H1 (cell line): ENCODE data around the gene FOXN1. TPM values are rescaled to one million over a fixed set of nuclear protein-coding genes. Genes with fewer than 3 reads are reported as not detected.
A peak's percentile ranks its signal among the peaks of the same experiment; 100 is the strongest.

ENCODE experiments used
- CTCF ChIA-PET: fragments of 300-600 bp; sonication (Branson Sonifier 250); formaldehyde crosslinking; loops from one replicate; lab custom pipeline; 2021; ENCODE audit not compliant: partially characterized antibody; lab: Charles Lee
- POLR2A ChIA-PET: fragments of 300-600 bp; sonication (Branson Sonifier 250); formaldehyde crosslinking; loops from one replicate; lab custom pipeline; 2021; ENCODE audit warnings: inconsistent platforms; ENCODE audit not compliant: partially characterized antibody; lab: Charles Lee
- DNase-seq, 2 experiments: peaks; one replicate each; pipeline versions ENCODE4 v3.0.0 to v3.0.0-alpha.2; 2010 to 2022; ENCODE audit warnings: low spot score in 2 of 2, low read depth in 1 of 2, mixed read lengths in 1 of 2
- FAIRE-seq: peaks from 2 replicates; lab custom pipeline; 2011; peaks lifted over from hg19 to GRCh38; lab: Jason Lieb, UNC
- H2AFZ ChIP-seq: 2 replicates; pipeline ENCODE4 v1.8.1; 2012; ENCODE audit warnings: low read length, inconsistent platforms
- H2AK5ac ChIP-seq: 2 replicates; pipeline ENCODE4 v1.6.1; 2013; ENCODE audit warnings: low read depth, low read length
- H2BK120ac ChIP-seq: replicated peaks from 2 replicates; pipeline ENCODE3; 2013; ENCODE audit warnings: low read depth, low read length, inconsistent platforms
- H2BK12ac ChIP-seq: 2 replicates; pipeline ENCODE4 v1.6.1; 2013; ENCODE audit warnings: low read depth, low read length
- H2BK15ac ChIP-seq: 2 replicates; pipeline ENCODE4 v1.6.1; 2013; ENCODE audit warnings: low read length
- H2BK20ac ChIP-seq: 2 replicates; pipeline ENCODE4 v1.6.1; 2013; ENCODE audit warnings: low read length
- H2BK5ac ChIP-seq: 2 replicates; pipeline ENCODE4 v1.6.1; 2013; ENCODE audit warnings: low read depth, low read length
- H3K14ac ChIP-seq: 2 replicates; pipeline ENCODE4 v1.6.1; 2013; ENCODE audit warnings: inconsistent platforms; ENCODE audit not compliant: insufficient read length
- H3K18ac ChIP-seq: 2 replicates; pipeline ENCODE4 v1.6.1; 2013; ENCODE audit warnings: low read length; ENCODE audit errors: extremely low read depth
- H3K23ac ChIP-seq: 2 replicates; pipeline ENCODE4 v1.6.1; 2013; ENCODE audit warnings: inconsistent platforms; ENCODE audit not compliant: insufficient read length
- H3K23me2 ChIP-seq: 2 replicates; pipeline ENCODE4 v1.6.1; 2013; ENCODE audit warnings: low read depth, low read length
- H3K27ac ChIP-seq: 2 replicates; pipeline ENCODE4 v1.6.1; 2011; ENCODE audit warnings: low read depth, low read length, inconsistent platforms
- H3K27me3 ChIP-seq, 4 experiments: replicated peaks in 1 of 4; 1 replicate in 1 of 4; 2 replicates in 3 of 4; pipeline versions ENCODE4 v1.6.1 to v1.8.1; 2011 to 2013; ENCODE audit warnings: low read length in 3 of 4, mild to moderate bottlenecking in 3 of 4, inconsistent platforms in 2 of 4, mixed read lengths in 2 of 4, moderate library complexity in 1 of 4; ENCODE audit not compliant: control insufficient read depth in 3 of 4, insufficient read depth in 3 of 4; ENCODE audit errors: extremely low read depth in 1 of 4
- H3K36me3 ChIP-seq, 4 experiments: 2 replicates each; pipeline versions ENCODE4 v1.6.1 to v1.8.1; 2011 to 2013; ENCODE audit warnings: mild to moderate bottlenecking in 4 of 4, low read length in 3 of 4, moderate library complexity in 2 of 4, control low read depth in 1 of 4, inconsistent platforms in 1 of 4; ENCODE audit not compliant: insufficient read depth in 4 of 4, control insufficient read depth in 2 of 4
- H3K4ac ChIP-seq: replicated peaks from 2 replicates; pipeline ENCODE3; 2013; ENCODE audit warnings: low read length, low read depth, mixed read lengths, inconsistent platforms; ENCODE audit not compliant: insufficient read length
- H3K4me1 ChIP-seq, 4 experiments: replicated peaks in 1 of 4; 1 replicate in 1 of 4; 2 replicates in 3 of 4; pipeline versions ENCODE4 v1.6.1 to v1.8.1; 2011 to 2013; ENCODE audit warnings: low read length in 3 of 4, inconsistent platforms in 2 of 4, mixed read lengths in 1 of 4; ENCODE audit not compliant: insufficient read depth in 4 of 4, control insufficient read depth in 3 of 4
- H3K4me2 ChIP-seq, 2 experiments: 2 replicates each; pipeline versions ENCODE4 v1.6.1 to v1.8.1; 2011 to 2013; ENCODE audit warnings: low read depth in 2 of 2, low read length in 2 of 2, control low read depth in 1 of 2, inconsistent platforms in 1 of 2, mild to moderate bottlenecking in 1 of 2; ENCODE audit not compliant: insufficient read depth in 1 of 2
- H3K4me3 ChIP-seq, 4 experiments: fragments of 200-600, 300-600 bp in 1 of 4; sonication (generic), shearing (Covaris generic), sonication (Bioruptor Twin) in 1 of 4; 2 replicates each; pipeline versions ENCODE4 v1.5.1 to v1.8.1; 2011 to 2016; ENCODE audit warnings: low read length in 4 of 4, low read depth in 3 of 4, control low read depth in 2 of 4, inconsistent platforms in 2 of 4, mild to moderate bottlenecking in 2 of 4, mixed read lengths in 1 of 4, moderate library complexity in 1 of 4; ENCODE audit not compliant: insufficient read depth in 2 of 4; ENCODE audit errors: extremely low read depth in 1 of 4
- H3K56ac ChIP-seq: replicated peaks from 2 replicates; pipeline ENCODE3; 2013; ENCODE audit warnings: low read depth, mild to moderate bottlenecking, mixed read lengths, low read length, inconsistent platforms; ENCODE audit not compliant: insufficient read length
- H3K79me1 ChIP-seq: 2 replicates; pipeline ENCODE4 v1.6.1; 2013; ENCODE audit warnings: low read depth, low read length, control low read depth
- H3K79me2 ChIP-seq, 2 experiments: 2 replicates each; pipeline versions ENCODE4 v1.6.1 to v1.8.1; 2012 to 2013; ENCODE audit warnings: low read length in 2 of 2, mild to moderate bottlenecking in 2 of 2, inconsistent platforms in 1 of 2; ENCODE audit not compliant: insufficient read depth in 2 of 2, control insufficient read depth in 1 of 2
- H3K9ac ChIP-seq, 4 experiments: replicated peaks in 1 of 4; 1 replicate in 1 of 4; 2 replicates in 3 of 4; pipeline versions ENCODE4 v1.6.1 to v1.8.1; 2011 to 2013; ENCODE audit warnings: low read depth in 3 of 4, low read length in 3 of 4, control low read depth in 2 of 4, mild to moderate bottlenecking in 2 of 4, moderate library complexity in 2 of 4, inconsistent platforms in 1 of 4; ENCODE audit errors: extremely low read depth in 1 of 4
- H3K9me3 ChIP-seq, 2 experiments: 2 replicates each; pipeline versions ENCODE4 v1.6.1 to v1.8.1; 2012 to 2013; ENCODE audit warnings: mild to moderate bottlenecking in 2 of 2, moderate library complexity in 2 of 2, control low read depth in 1 of 2, inconsistent platforms in 1 of 2, low read depth in 1 of 2, low read length in 1 of 2, mixed read lengths in 1 of 2; ENCODE audit not compliant: insufficient read depth in 2 of 2
- H4K20me1 ChIP-seq, 2 experiments: replicated peaks in 1 of 2; 2 replicates each; pipeline versions ENCODE3 to v1.8.1; 2011 to 2013; ENCODE audit warnings: inconsistent platforms in 2 of 2, low read length in 2 of 2, mild to moderate bottlenecking in 1 of 2; ENCODE audit not compliant: insufficient read depth in 2 of 2, control insufficient read depth in 1 of 2
- H4K5ac ChIP-seq: 2 replicates; pipeline ENCODE4 v1.6.1; 2013; ENCODE audit warnings: low read length, low read depth, mixed read lengths, inconsistent platforms; ENCODE audit not compliant: insufficient read length
- H4K8ac ChIP-seq: 2 replicates; pipeline ENCODE4 v1.8.0; 2013; ENCODE audit warnings: mild to moderate bottlenecking, moderate library complexity, low read length, inconsistent platforms; ENCODE audit not compliant: insufficient read depth; ENCODE audit errors: extremely low read depth
- H4K91ac ChIP-seq: replicated peaks from 2 replicates; pipeline ENCODE3; 2013; ENCODE audit warnings: low read length, mixed read lengths, inconsistent platforms; ENCODE audit not compliant: insufficient read length
- CTCF ChIP-seq, 3 experiments: IDR thresholded peaks; 1 replicate in 2 of 3; 2 replicates in 1 of 3; pipeline versions ENCODE4 v1.5.1 to v1.6.1; 2011; ENCODE audit warnings: low read length in 3 of 3, mild to moderate bottlenecking in 3 of 3, inconsistent platforms in 2 of 3, low read depth in 1 of 3, moderate library complexity in 1 of 3; ENCODE audit not compliant: insufficient read depth in 1 of 3; ENCODE audit errors: control extremely low read depth in 1 of 3
- KDM1A ChIP-seq: fragments of 200-600, 300-600 bp; sonication (generic); IDR thresholded peaks from 2 replicates; pipeline ENCODE4 v1.7.1; 2016; ENCODE audit warnings: mild to moderate bottlenecking, low read length, borderline replicate concordance
- WGBS, 2 experiments: shearing (Covaris generic) in 1 of 2; methylation state at CpG; one replicate each; pipeline versions ENCODE4 v1.1.6 to v1.1.7; 2013 to 2015; ENCODE audit warnings: low lambda C conversion rate in 2 of 2, mixed read lengths in 2 of 2, inconsistent platforms in 1 of 2, low coverage in 1 of 2, missing lambda C conversion rate in 1 of 2; ENCODE audit not compliant: insufficient replicate concordance in 2 of 2, insufficient coverage in 1 of 2, insufficient read length in 1 of 2; ENCODE audit errors: extremely low coverage in 1 of 2, missing lambda C conversion rate in 1 of 2; 5-methylcytosine and 5-hydroxymethylcytosine counted together
- polyA plus RNA-seq, 7 experiments: library from polyadenylated mRNA; depleted of rRNA in 3 of 7; stranded (reverse) in 5 of 7; unstranded in 2 of 7; fragments of >200 nt in 5 of 7; fragments of 200-250 nt in 2 of 7; gene quantifications; 1 replicate in 5 of 7; 2 replicates in 1 of 7; 4 replicates in 1 of 7; pipeline versions ENCODE4 v1.2.1 to v1.2.3, GENCODE V29; 2011 to 2013; ENCODE audit warnings: missing spikeins in 2 of 7, mixed read lengths in 2 of 7
- total RNA-seq: library from RNA; stranded (reverse); fragmentation: NEBNext Ultra II Directional; extraction: Animal tissue kit (Norgen Biotek cat#: 25700); gene quantifications from 2 replicates; pipeline ENCODE4 v1.2.1, GENCODE V29; 2021

The FOXN1 gene
- total and polyA plus RNA-seq, 2 of the 8 experiments (the other 6 are each of a cell fraction or from before 2014, with no cell fraction given) = not detected

- Histone ChIP-seq H2AK5ac (no peak overlapping the region), H3K23me2 (peaks cover 6% of the 10 kb centered on the region), H3K23ac (no peak overlapping the region), H3K4me2 (no peak overlapping the region), H4K5ac (no peak overlapping the region), H2BK15ac (no peak overlapping the region), H2BK120ac (no peak overlapping the region), H3K9me3 (no peaks in the 10 kb centered on the region), H4K8ac (no peak overlapping the region), H2BK20ac (no peak overlapping the region), H3K9ac (no peak overlapping the region), H4K91ac (no peak overlapping the region), H3K36me3 (peaks cover 12 to 22% (median 20%) of the 10 kb centered on the region in 4 experiments), H3K27me3 (peaks cover 0 to 8% (median 4%) of the 10 kb centered on the region in 4 experiments; a peak in 4 of 7 replicates), H3K79me2 (peaks cover 0 to 10% of the 10 kb centered on the region in 2 experiments; a peak in 2 of 4 replicates), H2BK12ac (peak overlapping the region; percentile 12; the same call in 1 of the 2 replicates), H3K4me3 (no peak overlapping the region), H3K14ac (no peak overlapping the region), H3K79me1 (no peaks in the 10 kb centered on the region), H3K56ac (no peak overlapping the region), H4K20me1 (peaks cover 3 to 4% of the 10 kb centered on the region in 2 experiments), H3K27ac (no peak overlapping the region), H2BK5ac (no peak overlapping the region), H3K18ac (no peak overlapping the region), H2AFZ (no peak overlapping the region), H3K4me1 (peaks cover 2 to 9% (median 6%) of the 10 kb centered on the region in 4 experiments; a peak in 6 of 7 replicates), H3K4ac (no peak overlapping the region)
- ChIA-PET POLR2A (interaction anchor here (0.9 to 4.2 kb wide), 4 partner anchors 24 to 88 kb away, joined by 3 to 24 read pairs (median 8); partner anchors contain the start of genes BLTP2 and SPAG5), CTCF (interaction anchor here (1.1 to 3.5 kb wide), 5 partner anchors 20 to 217 kb away, joined by 3 to 18 read pairs (median 4); partner anchors contain the start of gene POLDIP2)
- DNase-seq = no peak
- no peak for FAIRE-seq
- WGBS, 2 experiments = 95% methylated on average over 7 of the region's 7 CpGs; no CpG with 5 or more reads in 1 of the 2 experiments
- no peak for TF ChIP-seq KDM1A
- peak in 2 of 3 experiments; percentile 22 to 23; a peak in 2 of 4 replicates for TF ChIP-seq CTCF (IDR thresholded peaks at IDR 0.05; ENCODE audit: control extremely low read depth in 1 of 3, insufficient read depth in 1 of 3, low read depth in 1 of 3, low read length in 3 of 3)
Observed at GRCh38 chr17:28574526-28574925, 68.4 kb downstream of the FOXN1 start.
